NCI-H1694 (cell line): ENCODE results near the gene SDK2.

Experiments used
- DNase-seq: peaks from one replicate; lab custom pipeline; 2025; lab: John Stamatoyannopoulos, UW

Gene SDK2

DNA sequence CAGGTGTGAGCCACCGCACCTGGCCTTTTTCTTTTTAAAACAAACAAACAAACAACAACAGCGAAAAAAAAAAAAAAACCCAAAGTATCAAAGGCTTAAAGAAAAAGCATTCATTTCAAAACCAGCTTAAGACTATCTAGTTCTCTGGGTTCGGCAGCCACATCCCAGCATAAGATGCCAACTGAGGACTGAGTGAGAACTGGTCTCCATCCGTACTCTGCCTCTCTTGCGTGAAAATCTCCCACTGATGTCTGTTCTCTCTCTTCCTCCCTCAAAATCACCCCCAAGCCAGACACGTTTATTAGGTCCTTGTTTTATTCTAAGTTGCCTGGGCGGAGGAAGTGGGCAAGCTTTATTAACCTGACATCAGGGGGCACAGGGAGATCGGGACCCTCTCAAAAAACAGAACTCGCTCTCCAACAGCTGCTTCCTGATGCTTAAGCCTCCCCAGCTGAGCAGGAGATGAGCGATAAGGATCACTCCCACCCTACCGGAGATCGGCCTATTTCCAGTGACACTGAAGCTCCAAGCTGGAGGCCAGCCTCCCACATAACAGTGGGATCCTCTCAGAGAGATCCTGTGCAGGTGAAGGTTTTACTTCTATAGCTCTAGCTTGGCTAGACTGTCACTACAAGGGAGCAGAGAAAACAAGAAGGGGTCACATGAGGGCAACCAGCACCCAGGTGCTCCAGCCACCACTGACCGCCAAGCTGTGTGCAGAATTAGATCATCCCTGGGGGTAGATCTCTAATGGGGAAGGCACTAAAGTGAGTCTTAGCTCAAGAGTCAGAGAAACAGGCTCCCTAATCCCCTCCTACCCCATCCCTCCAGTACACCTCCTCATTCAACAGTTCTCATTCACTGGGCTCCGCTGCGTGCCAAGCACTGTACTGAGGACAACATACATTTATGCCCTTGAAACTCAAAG is 346.0 kb downstream of the SDK2 start:
- DNase-seq: no peak

DNA sequence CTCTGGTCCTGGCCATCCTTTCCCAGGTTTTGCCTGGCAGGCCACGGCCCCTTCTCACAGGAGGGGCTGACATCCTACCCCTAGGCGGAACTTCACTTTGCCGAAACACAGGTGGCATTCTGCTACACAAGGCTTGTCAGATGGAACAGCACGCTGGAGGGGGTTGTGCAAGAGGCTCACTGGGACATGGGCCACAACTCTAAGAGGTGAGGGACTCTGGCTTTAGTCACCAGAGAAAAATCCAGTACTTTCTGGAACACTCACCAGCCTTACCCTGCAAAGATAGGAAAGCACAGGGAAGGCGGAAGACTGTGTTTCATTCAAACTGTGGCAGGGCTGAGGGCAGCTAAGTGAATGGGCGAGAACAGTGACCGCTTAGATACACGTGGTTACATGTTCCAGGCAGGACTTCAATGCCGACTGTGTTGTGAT is 350.7 kb downstream of the SDK2 start:
- no peak for DNase-seq

DNA sequence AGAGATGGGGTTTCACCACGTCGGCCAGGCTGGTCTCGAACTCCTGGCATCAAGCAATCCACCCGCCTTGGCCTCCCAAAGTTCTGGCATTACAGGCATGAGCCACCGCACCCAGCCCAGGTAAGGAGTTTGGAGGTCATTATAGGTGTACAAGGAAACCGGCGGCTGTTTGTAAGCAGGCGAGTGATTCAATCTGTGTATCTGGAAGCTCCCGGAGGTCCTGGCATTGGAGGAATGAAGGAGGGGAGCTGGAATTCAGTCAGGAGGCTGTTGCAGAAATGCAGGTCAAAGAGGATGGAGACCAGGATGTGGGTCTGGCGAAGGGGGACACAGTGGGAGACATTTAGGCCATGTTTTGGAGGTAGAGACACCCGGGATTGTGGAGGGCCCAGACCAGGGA is 351.2 kb downstream of the SDK2 start:
- DNase-seq: no peak

DNA sequence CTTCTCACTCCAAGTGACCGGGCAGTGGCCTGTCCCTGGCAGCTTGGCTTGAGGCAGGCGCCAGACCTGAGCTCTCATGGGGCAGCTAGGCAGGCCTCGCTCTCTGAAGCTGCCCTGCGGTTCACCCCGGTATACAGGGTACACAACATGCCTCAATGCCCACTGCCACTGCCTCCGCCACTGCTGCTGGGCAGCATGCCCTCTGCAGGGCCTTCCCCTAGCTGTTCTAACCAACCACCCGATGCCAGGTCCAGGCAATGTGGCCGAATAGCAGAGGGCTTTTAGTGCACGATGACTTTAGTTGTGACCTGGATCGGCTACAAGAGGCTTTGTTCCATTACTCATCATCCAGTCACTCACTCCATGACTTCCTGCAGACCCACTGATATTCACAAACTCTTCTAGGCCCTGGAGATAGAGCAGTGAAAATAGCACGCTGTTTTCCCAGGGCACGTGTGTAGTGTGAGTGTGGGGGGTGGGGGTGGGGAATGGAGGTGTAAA is 352.2 kb downstream of the SDK2 start:
- no peak for DNase-seq

- no peak for DNase-seq
These were observed 352.9 kb downstream of the SDK2 start for GRCh38 chr17:73291260-73291801.

DNA sequence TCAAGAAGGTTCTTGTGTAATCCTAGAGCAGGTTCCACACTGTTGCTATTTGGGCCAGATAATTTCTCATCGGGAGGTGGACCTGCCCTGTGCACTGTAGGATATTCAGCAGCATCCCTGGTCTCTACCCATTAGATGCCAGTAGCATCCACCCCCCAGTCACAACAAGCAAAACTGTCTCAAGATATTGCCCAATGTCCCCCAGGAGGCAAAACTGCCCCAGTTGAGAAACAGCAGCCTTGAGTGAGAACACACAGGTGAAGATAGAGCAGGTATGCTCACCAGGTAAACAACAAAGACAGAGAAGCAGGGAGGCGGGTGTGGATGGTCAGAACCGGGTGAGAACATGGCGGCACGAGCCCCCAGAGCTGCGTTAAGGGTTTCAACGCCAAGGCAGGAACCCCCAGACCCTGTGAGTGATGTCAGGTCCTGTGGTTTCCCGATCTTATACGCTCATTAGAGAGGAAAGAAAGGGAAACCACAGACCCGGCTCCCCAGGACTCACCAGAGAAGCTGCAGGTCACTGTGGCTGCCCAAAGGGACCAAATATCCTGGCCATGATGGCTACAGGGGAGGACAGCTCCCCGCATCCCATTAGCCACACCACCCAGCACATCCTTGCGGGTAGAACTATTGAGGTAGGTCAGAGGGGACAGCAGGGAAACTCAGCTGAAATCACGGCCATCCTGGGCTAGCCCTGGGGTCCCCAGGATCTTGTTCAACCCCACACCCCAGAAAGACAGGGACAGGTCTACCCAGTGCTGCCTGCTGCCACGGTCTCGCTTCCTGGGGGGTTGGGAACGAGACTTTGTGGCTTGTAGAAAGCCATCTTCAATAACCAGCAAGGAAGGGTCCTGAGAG is 353.6 kb downstream of the SDK2 start:
- DNase-seq: no peak

DNA sequence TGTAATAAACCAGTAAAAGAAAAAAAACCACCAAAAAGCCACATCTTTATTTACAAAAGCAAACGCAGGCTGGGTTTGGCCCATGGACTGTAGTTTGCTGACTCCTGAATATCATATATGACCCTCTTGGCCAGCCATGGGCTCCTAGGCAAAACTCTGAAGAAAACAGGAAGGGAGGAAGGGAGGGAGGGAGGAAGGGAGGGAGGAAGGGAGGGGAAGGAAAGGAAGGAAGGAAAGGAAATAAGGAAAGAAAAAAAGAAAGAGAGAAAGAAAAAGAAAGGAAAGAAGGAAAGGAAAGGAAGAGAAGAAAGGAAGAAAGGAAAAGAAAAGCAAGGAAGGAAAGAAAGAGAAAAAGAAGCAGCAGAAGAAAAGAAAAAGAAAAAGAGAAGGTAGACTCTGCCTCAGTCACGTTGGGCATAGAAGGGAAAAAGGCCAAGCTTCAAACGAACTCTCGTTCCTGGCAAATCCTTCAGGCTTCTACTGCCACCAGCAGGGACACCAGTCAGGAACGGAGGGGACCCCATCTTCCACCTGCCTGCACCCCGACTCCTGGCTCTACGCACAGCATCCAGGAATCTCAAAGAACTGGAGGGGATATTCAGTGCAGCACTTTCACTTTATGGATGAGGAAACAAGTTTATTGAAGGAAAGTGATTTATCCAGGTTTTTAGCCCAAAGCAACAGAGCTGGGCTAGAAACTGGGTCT is 354.5 kb downstream of the SDK2 start:
- no peak for DNase-seq

GRCh38 chr17:73288534-73289302 is 355.5 kb downstream of the SDK2 start:
- DNase-seq: no peak

DNA sequence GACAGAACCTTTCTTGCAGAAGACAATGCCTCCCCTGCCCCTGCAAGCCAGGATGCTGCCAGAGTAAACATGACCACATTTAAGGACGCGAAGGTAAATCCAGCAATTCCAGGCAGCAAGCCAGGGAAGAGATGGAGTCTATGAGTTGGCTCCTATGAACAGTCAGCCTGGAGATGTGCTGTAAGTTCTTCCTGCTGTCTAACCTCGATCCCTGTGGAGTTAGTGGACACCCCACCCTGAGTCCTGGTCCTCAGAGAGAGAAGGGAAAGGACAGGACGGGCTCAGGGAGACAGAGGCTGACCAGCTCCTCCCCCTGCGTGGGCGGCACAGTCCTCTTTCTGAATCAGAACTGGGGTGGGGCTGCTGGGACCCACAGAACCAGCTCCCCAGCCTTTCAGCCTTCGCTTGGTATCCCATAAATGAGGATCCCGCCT is 357.4 kb downstream of the SDK2 start:
- DNase-seq: no peak

- no peak for DNase-seq
These were observed 358.1 kb downstream of the SDK2 start for GRCh38 chr17:73285916-73286862.

- no peak for DNase-seq
These were observed 358.7 kb downstream of the SDK2 start for GRCh38 chr17:73285603-73285908.

DNA sequence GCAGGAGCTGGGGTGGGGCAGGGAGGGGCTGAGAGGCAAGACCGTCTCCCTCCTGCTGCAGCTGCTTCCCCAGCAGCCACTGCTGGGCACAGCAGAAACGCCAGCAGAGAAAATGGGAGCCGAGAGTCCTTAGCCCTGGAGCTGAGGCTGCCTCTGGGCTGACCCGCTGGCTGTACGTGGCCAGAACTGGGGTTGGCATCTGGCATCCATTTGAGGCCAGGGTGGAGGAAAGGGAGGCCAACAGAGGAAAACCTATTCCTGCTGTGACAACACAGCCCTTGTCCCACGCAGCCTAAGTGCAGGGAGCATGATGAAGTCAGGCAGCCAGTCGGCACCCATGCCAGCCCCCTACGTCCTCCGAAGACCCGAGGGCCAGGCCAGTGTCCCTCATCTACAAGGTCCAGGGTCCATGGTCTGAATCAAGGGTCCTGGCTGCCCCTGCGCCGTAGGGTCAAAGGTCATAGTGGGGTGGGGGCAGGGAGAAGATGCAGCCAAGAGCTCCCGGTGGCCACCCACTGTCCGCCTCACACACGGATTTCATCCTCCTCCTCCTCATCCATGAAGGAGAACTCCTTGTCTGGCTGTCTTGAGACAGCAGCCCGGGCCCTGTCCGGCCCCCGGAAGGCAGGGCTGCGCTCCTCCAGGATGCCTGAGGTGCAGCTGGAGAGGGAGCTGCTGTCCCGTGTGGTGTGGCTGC is 359.2 kb downstream of the SDK2 start:
- no peak for DNase-seq
